ENCODE measurements around the gene CALR3.
"Not testable (repeated sequence)": the region's sequence is repeated elsewhere in the genome, so short reads cannot be mapped to it uniquely, and the experiment has no call there.

The CALR3 gene

GRCh38 chr19:16516923-16517610 is 21.1 kb upstream of the CALR3 start:
- no peaks in the 10 kb centered on the region for H3K79me2 ChIP-seq (ENCODE audit: low read length)
- no peaks in the 10 kb centered on the region for H3K9me3 ChIP-seq (ENCODE audit: insufficient read depth, low read length)
- no peak overlapping the region for H3K27ac ChIP-seq (ENCODE audit: low read length)
- no peak for TF ChIP-seq EZH2phosphoT487 (IDR thresholded peaks at IDR 0.05; ENCODE audit: low read depth)
- TF ChIP-seq CTCF (IDR thresholded peaks at IDR 0.05; ENCODE audit: low read depth, low read length), result no peak
- H3K4me2 ChIP-seq (ENCODE audit: low read length), result no peak overlapping the region
- no peak overlapping the region for H2AFZ ChIP-seq (ENCODE audit: low read depth, low read length)
- peaks cover 53% of the 10 kb centered on the region for H3K36me3 ChIP-seq (replicated peaks; ENCODE audit: low read depth, low read length)
- H3K9ac ChIP-seq (ENCODE audit: low read length), result no peak overlapping the region
- H3K4me1 ChIP-seq (ENCODE audit: low read length), result no peaks in the 10 kb centered on the region
- no peaks in the 10 kb centered on the region for H3K27me3 ChIP-seq (ENCODE audit: low read depth, low read length)
- no peaks in the 10 kb centered on the region for H4K20me1 ChIP-seq (ENCODE audit: insufficient read depth, low read length)
- no peak overlapping the region for H3K4me3 ChIP-seq (ENCODE audit: low read length)

- Histone ChIP-seq H3K27ac (ENCODE audit: low read length) (no peak overlapping the region), H4K20me1 (ENCODE audit: insufficient read depth, low read length) (no peaks in the 10 kb centered on the region), H3K4me3 (ENCODE audit: low read length) (no peak overlapping the region), H3K9me3 (ENCODE audit: insufficient read depth, low read length) (no peaks in the 10 kb centered on the region), H2AFZ (ENCODE audit: low read depth, low read length) (no peak overlapping the region), H3K36me3 (replicated peaks; ENCODE audit: low read depth, low read length) (peaks cover 47% of the 10 kb centered on the region), H3K4me2 (ENCODE audit: low read length) (no peak overlapping the region), H3K9ac (ENCODE audit: low read length) (no peak overlapping the region), H3K4me1 (ENCODE audit: low read length) (no peaks in the 10 kb centered on the region), H3K79me2 (ENCODE audit: low read length) (no peaks in the 10 kb centered on the region), H3K27me3 (ENCODE audit: low read depth, low read length) (no peaks in the 10 kb centered on the region)
- no peak for TF ChIP-seq CTCF (IDR thresholded peaks at IDR 0.05; ENCODE audit: low read depth, low read length)
- TF ChIP-seq EZH2phosphoT487 (IDR thresholded peaks at IDR 0.05; ENCODE audit: low read depth), result no peak
These were observed 20.4 kb upstream of the CALR3 start for GRCh38 chr19:16516381-16516780.

- Histone ChIP-seq H3K9me3 (ENCODE audit: insufficient read depth, low read length) (no peaks in the 10 kb centered on the region), H4K20me1 (ENCODE audit: insufficient read depth, low read length) (no peaks in the 10 kb centered on the region), H3K79me2 (ENCODE audit: low read length) (no peaks in the 10 kb centered on the region), H3K27ac (ENCODE audit: low read length) (no peak overlapping the region), H3K9ac (ENCODE audit: low read length) (no peak overlapping the region), H3K36me3 (replicated peaks; ENCODE audit: low read depth, low read length) (peaks cover 32% of the 10 kb centered on the region), H3K4me2 (ENCODE audit: low read length) (no peak overlapping the region), H3K4me3 (ENCODE audit: low read length) (no peak overlapping the region), H2AFZ (ENCODE audit: low read depth, low read length) (no peak overlapping the region), H3K4me1 (ENCODE audit: low read length) (no peaks in the 10 kb centered on the region), H3K27me3 (ENCODE audit: low read depth, low read length) (no peaks in the 10 kb centered on the region)
- TF ChIP-seq EZH2phosphoT487 (IDR thresholded peaks at IDR 0.05; ENCODE audit: low read depth), result no peak
- TF ChIP-seq CTCF (IDR thresholded peaks at IDR 0.05; ENCODE audit: low read depth, low read length), result no peak
These were observed 18.5 kb upstream of the CALR3 start for GRCh38 chr19:16514383-16515019.

GRCh38 chr19:16512611-16513010 is 16.6 kb upstream of the CALR3 start:
- H3K27ac ChIP-seq (ENCODE audit: low read length); H3K9ac ChIP-seq (ENCODE audit: low read length); H3K4me2 ChIP-seq (ENCODE audit: low read length); H2AFZ ChIP-seq (ENCODE audit: low read depth, low read length); H3K79me2 ChIP-seq (ENCODE audit: low read length); H3K27me3 ChIP-seq (ENCODE audit: low read depth, low read length); H3K9me3 ChIP-seq (ENCODE audit: insufficient read depth, low read length); H3K4me1 ChIP-seq (ENCODE audit: low read length); H4K20me1 ChIP-seq (ENCODE audit: insufficient read depth, low read length); H3K4me3 ChIP-seq (ENCODE audit: low read length): not testable (repeated sequence)
- peaks cover 14% of the 10 kb centered on the region for H3K36me3 ChIP-seq (replicated peaks; ENCODE audit: low read depth, low read length)

Data from OCI-LY3 (cell line).